Panc1 (cell line): Measurements from ENCODE around the gene NUTF2.

Source experiments
- CTCF ChIP-seq: fragments of 450-650 bp; IDR thresholded peaks from 2 replicates; pipeline ENCODE4 v1.5.1; 2017; ENCODE audit warnings: mild to moderate bottlenecking
- POLR2AphosphoS5 ChIP-seq: IDR thresholded peaks from 2 replicates; pipeline ENCODE4 v1.6.1; 2012; ENCODE audit warnings: mild to moderate bottlenecking, low read depth, low read length, moderate library complexity
- REST ChIP-seq, 2 experiments: IDR thresholded peaks; 2 replicates each; pipeline ENCODE4 v1.6.1; 2011 to 2012; ENCODE audit warnings: low read depth in 2 of 2, control low read depth in 1 of 2, low read length in 1 of 2, mild to moderate bottlenecking in 1 of 2, moderate library complexity in 1 of 2; ENCODE audit not compliant: insufficient read depth in 1 of 2

GRCh38 chr16:67833030-67833414 lies 13.7 kb upstream of the NUTF2 start:
- TF ChIP-seq POLR2AphosphoS5 (no peak), REST (IDR thresholded peaks at IDR 0.05; ENCODE audit: insufficient read depth in 1 of 2, low read depth in 2 of 2, low read length in 1 of 2) (no peak), CTCF (no peak)
